Tongue (tissue), 2 donors: ENCODE results near the gene KIF2C. TPM values are rescaled to one million over a fixed set of nuclear protein-coding genes. Genes with fewer than 3 reads are reported as not detected.
A peak's percentile ranks its signal among the peaks of the same experiment; 100 is the strongest.
"Not testable (repeated sequence)": the region's sequence is repeated elsewhere in the genome, so short reads cannot be mapped to it uniquely, and the experiment has no call there.

Experiments
- DNase-seq: peaks from one replicate; pipeline ENCODE4 v3.0.0-alpha.2; 2015
- total RNA-seq: library from RNA; depleted of rRNA; stranded (reverse); fragments of >200 nt; gene quantifications from one replicate; pipeline ENCODE4 v1.2.3, GENCODE V29; 2014

The KIF2C gene
- total RNA-seq, 1 donor from 2014 or later: 12.5 TPM

DNA sequence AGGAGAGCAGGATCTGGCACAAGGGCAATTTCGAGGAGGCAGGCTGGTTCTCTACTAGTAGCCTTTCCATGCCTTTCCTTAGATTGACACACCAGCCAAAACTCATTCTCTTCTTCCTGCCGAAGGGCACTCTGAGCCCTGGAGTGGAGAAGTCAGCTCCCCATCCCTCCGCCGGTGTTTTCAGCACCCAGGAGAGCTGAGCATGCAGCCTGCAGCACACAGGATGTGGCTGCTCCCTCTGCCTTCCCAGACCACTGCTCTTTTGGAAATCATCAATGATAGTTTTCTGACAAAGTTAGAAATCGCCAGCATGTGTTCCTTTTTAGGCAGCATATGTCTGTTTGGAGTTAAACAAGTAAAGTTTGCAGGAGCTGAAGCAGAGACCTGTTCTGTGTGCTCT is 20.3 kb upstream of the KIF2C start:
- DNase-seq: no peak

GRCh38 chr1:44720281-44720680 is 19.4 kb upstream of the KIF2C start:
- DNase-seq: no peak

GRCh38 chr1:44721485-44722361 is 17.9 kb upstream of the KIF2C start:
- peak; percentile 59 for DNase-seq

DNA sequence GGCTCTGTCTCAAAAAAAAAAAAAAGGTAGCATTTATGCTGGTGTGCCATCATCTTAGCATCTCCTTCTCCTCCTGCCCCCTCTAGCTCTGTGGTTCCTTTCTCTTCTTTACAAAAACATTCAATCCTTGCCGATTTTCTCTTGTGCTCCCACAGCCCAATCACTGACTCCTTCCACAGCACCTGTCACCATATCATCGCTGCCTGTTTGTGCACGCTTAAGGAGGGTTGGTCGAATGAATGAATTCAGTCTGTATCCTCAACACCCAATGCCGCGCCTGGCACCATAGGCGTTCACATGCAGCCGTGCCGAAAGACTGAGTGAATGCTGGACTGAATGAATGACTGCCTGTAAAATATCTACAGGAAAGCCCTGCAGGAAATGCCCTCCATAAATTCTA is 16.6 kb upstream of the KIF2C start:
- no peak for DNase-seq

GRCh38 chr1:44723496-44724295 is 15.9 kb upstream of the KIF2C start:
- DNase-seq: no peak

GRCh38 chr1:44724296-44724954 is 15.2 kb upstream of the KIF2C start:
- no peak for DNase-seq

DNA sequence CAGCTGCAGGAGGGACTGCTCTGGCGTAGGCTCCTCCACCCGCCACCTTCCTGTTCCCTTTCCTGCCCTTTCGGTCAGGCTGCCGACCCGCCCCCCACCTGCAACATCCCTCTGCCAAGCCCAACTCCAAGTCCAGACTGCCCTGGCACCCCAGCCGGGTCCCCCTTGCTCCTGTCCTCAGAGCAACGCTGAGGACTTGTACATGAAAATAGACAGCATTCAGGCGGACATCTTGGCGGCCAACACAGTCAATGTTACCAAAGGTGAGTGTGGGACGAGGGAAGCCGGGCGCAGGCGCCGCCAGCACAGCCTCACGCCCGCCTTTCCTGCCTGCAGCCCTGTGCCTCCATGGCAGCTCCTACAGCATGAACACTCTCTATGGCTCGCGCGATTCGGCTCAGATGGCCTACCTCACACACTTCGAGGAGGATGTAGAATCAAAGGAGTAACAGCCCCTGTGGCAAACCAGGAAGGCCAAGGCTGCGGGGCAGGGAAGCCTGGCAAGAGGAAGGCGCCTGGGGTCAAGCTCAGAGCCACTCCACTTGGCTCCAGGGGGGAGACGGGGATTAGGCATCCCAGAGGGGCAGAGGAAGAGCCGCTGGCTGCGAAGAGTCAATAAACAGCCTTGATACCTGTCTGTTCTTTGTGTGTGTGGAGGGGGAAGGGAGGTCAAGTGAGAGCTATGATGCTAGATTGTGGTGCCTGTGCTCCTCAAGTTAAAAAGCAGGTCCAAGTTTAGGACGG is 14.5 kb upstream of the KIF2C start:
- no peak for DNase-seq

DNA sequence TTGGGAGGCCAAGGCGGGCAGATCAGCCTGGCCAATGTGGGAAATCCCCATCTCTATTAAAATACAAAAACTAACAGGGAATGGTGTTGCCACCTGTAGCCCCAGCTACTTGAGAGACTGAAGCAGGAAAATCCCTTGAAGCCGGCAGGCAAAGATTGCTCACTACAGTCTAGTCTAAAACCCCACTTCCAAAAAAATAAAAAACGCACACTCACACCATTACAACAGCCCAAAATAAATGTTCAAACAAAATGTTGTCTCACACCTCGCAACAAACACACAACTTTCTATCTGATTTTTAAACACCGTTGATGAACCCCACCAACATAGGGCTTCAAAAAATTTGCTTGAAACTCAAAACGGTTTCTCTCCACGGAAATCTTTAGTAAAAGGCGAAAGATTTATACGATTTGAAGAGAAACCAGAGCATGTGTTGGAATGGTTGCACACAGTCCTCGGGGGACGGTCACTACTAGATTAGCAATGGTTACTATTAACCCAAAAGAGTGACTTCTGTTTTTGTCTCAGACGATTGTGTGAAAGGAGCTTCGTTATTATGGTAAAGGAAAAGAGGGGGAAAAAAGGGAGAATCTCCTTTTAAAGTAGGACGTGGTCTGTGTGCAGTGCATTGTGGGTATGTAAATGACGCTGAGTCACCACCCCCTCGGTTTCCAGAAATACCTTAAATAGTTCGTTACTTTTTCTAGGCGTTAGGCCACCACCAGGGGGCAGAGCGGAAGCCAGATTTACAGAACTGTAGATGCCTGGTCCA is 8.7 kb upstream of the KIF2C start, which contains the start of gene RNU5D-1:
RNU5D-1 (minus strand) TSS at position 430 of the 772 bp plus-strand sequence.
- peak; percentile 98 for DNase-seq

DNA sequence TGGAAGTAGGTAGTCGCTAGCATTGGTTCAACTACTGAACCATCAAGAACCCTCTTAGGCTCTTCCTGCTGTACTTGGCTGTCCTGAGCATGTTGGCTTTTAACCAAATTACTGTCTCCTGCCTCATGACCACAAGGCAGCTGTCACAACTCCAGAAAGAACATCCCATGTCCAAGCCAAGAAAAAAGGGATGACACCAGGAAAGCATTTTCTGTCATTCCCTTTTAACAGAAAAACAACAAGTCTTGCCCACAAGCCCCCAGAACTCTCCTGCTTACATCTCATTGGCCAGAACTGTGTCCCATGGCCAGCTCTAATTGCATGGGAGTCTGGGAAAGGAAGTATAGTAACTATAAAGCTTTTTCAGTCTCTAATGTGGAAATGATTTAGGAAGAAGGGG is 6.3 kb upstream of the KIF2C start:
- DNase-seq: peak; percentile 48

- no peak for DNase-seq
Measured at GRCh38 chr1:44733784-44734183, 5.9 kb upstream of the KIF2C start.

- DNase-seq: no peak
Measured at GRCh38 chr1:44735992-44736391, 3.6 kb upstream of the KIF2C start.

DNA sequence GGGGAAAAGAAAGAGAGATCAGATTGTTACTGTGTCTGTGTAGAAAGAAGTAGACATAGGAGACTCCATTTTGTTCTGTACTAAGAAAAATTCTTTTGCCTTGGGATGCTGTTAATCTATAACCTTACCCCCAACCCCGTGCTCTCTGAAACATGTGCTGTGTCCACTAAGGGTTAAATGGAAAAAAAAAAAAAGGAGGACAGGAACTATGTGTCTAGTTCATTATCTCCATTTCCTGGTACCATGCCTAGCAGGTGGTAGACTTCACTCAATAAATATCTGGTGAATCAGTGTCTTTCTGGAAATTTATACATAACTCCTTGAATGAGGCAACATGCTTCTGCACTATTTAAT is 707 bp upstream of the KIF2C start:
- DNase-seq: not testable (repeated sequence)

- no peak for DNase-seq
Measured at GRCh38 chr1:44740179-44740617, 561 bp downstream of the KIF2C start.

DNA sequence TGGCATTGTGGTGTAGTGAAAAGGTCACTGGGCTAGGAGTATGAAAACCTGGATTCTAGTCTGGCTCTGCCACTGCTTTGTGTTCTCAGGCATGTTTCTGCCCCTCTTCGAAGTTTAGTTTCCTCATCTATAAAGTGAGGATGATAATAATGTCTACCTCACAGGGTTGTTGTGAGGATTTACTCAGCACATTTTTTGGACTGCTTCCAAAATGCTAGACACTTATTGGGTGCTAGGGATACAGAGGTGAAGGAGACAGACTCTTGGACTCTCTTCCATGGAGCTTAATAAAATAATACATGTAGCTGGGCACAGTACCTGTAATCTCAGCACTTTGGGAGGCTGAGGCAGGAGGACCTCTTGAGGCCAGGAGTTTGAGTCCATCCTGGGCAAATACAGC is 3.6 kb downstream of the KIF2C start:
- no peak for DNase-seq

DNA sequence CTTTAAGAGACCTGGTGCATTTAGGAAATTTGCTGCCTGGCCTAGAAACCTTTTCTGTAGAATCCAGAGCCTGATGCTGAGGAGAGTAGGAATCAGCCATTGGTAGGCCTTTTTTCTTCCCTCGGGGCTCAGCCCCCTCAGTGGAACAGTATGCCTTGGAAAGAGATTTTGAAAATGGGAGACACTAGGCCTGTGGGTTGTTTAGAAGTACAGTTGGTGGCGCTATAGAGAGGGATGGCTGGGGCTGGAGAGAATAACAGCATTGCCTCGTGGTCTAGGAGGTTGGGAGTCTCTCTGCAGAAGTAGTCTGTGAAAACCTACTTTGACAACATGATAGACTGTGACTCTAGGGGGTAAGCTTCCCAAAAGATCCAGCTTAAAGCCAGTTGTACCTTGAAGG is 8.2 kb downstream of the KIF2C start:
- no peak for DNase-seq

- DNase-seq: no peak
Measured at GRCh38 chr1:44757420-44757819, 17.8 kb downstream of the KIF2C start.

- peak; percentile 31 for DNase-seq
Measured at GRCh38 chr1:44759077-44759476, 19.4 kb downstream of the KIF2C start.

GRCh38 chr1:44760876-44761275 is 21.2 kb downstream of the KIF2C start:
- DNase-seq: no peak

DNA sequence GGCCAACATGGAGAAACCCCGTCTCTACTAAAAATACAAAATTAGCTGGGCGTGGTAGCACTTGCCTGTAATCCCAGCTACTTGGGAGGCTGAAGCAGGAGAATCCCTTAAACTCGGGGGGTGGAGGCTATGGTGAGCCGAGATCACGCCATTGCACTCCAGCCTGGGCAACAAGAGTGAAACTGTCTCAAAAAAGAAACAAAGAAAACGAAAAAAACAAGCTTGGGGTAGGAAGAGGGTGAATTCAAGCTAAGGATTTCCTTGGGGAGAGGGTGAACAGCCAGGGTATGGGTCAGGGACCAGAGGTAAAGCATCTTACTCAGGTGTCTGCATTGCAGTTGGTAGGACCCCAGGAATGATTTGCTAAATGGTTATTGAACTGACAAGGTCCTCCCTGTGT is 26.8 kb downstream of the KIF2C start:
- not testable (repeated sequence) for DNase-seq

DNA sequence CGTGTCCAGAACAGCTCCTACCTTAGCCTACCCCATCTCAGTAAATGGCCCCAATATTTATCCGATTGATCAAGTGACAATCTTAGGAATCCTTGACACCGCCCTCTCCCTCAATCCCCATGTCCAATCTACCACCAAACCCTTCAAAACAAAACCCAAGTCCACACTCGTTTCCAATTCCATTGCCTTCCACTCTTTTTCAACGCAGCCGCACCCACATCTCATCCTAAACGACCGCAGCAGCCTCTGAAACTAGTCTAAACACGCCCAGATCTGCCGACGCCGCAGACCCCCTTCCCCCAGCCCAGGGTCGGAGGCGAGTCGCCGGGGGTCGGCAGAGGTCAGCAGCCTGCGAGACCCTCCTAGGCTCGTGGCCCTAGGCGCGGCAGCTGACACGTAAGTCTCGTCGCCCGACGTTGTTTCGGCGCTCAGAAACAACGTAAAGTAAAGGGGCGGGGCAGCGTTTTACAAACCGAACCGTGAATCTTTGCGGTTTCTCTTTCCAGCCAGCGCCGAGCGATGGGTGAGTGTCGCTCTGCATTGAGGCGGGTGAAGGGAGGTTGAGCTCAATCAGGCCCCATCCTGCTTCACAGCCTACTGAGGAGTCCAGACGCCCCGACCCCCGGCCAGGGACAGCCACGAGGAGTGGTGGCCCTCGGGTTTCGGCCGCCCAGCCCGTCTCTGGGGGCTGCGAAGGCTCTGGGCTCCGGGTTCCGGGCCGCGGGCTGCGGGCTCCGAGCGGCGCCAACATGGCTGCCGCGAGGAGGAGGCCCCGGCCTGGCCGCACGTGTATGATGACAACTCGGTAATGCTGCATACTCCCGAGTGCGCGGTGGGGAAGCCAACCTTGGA is 35.7 kb downstream of the KIF2C start, which contains the start of gene RPS8:
RPS8 (plus strand) TSS at position 463 of the 852 bp plus-strand sequence; CDS start at position 520, 57 bp downstream.
- DNase-seq: peak; percentile 98
